WTC11 (cell line): ENCODE data around the gene INAFM2. TPM values are rescaled to one million over a fixed set of nuclear protein-coding genes. Genes with fewer than 3 reads are reported as not detected.
A peak's percentile ranks its signal among the peaks of the same experiment; 100 is the strongest.

Experiments
- ATAC-seq: fragments of 200-7000 bp; cut with Tn5 transposase; 2 replicates; pipeline ENCODE4 v1.10.0; 2021; ENCODE audit warnings: mild to moderate bottlenecking, moderate library complexity
- CTCF ChIA-PET: fragments of 300-600 bp; sonication (Branson Sonifier 250); formaldehyde crosslinking; loops from one replicate; lab custom pipeline; 2021; ENCODE audit warnings: antibody characterized with exemption; lab: Charles Lee
- POLR2A ChIA-PET: fragments of 350-600 bp; sonication (Branson Sonifier 250); formaldehyde crosslinking; loops from one replicate; lab custom pipeline; 2021; ENCODE audit warnings: antibody characterized with exemption; lab: Charles Lee
- DNase-seq: peaks from one replicate; pipeline ENCODE4 v3.0.0; 2021; ENCODE audit warnings: low spot score
- H3K27ac Mint-ChIP-seq: 2 replicates; pipeline ENCODE4 v1.8.0; 2021; ENCODE audit warnings: mixed read lengths
- H3K27me3 Mint-ChIP-seq: 2 replicates; pipeline ENCODE4 v1.8.0; 2021; ENCODE audit warnings: low read depth, mild to moderate bottlenecking, moderate library complexity, mixed read lengths
- H3K36me3 Mint-ChIP-seq: 2 replicates; pipeline ENCODE4 v1.8.0; 2021; ENCODE audit warnings: mixed read lengths
- H3K4me1 Mint-ChIP-seq: 2 replicates; pipeline ENCODE4 v1.8.0; 2022; ENCODE audit warnings: mixed read lengths
- H3K4me3 Mint-ChIP-seq: 2 replicates; pipeline ENCODE4 v1.8.0; 2021; ENCODE audit warnings: mild to moderate bottlenecking, moderate library complexity, mixed read lengths
- H3K9me3 Mint-ChIP-seq: 2 replicates; pipeline ENCODE4 v1.8.0; 2021; ENCODE audit warnings: mixed read lengths
- CBFB ChIP-seq: sonication (generic); formaldehyde crosslinking; IDR thresholded peaks from 2 replicates; pipeline ENCODE4 v1.8.1; 2022; ENCODE audit warnings: mild to moderate bottlenecking, low read depth, missing genetic modification reagents
- CTCF ChIP-seq: fragments of 200-600 bp; IDR thresholded peaks from 2 replicates; pipeline ENCODE4 v1.8.0; 2022; ENCODE audit warnings: antibody characterized with exemption
- GTF2I ChIP-seq: fragments of 250-450 bp; sonication (Bioruptor Pico); conservative IDR thresholded peaks from 2 replicates; pipeline ENCODE4 v1.4.0; 2021; ENCODE audit warnings: mild to moderate bottlenecking
- IRF1 ChIP-seq: sonication (generic); formaldehyde crosslinking; IDR thresholded peaks from 2 replicates; pipeline ENCODE4 v1.8.0; 2023; ENCODE audit warnings: missing genetic modification reagents
- JAZF1 ChIP-seq: fragments of 250-450 bp; sonication (Bioruptor Pico); IDR thresholded peaks from 2 replicates; pipeline ENCODE4 v1.9.0; 2021; ENCODE audit warnings: moderate library complexity, mild to moderate bottlenecking, inconsistent platforms
- MAX ChIP-seq: sonication (generic); formaldehyde crosslinking; IDR thresholded peaks from 2 replicates; pipeline ENCODE4 v1.8.0; 2022; ENCODE audit warnings: mild to moderate bottlenecking, missing genetic modification reagents
- NR3C1 ChIP-seq: sonication (generic); formaldehyde crosslinking; conservative IDR thresholded peaks from 2 replicates; pipeline ENCODE4 v1.8.1; 2023; ENCODE audit warnings: low read depth, mild to moderate bottlenecking, missing genetic modification reagents
- OVOL2 ChIP-seq: fragments of 250-450 bp; sonication (Bioruptor Pico); IDR thresholded peaks from 2 replicates; pipeline ENCODE4 v1.9.0; 2021; ENCODE audit warnings: mild to moderate bottlenecking, borderline replicate concordance
- RELA ChIP-seq: sonication (generic); formaldehyde crosslinking; IDR thresholded peaks from 2 replicates; pipeline ENCODE4 v1.8.1; 2022; ENCODE audit warnings: missing genetic modification reagents, mild to moderate bottlenecking, borderline replicate concordance
- ZNF232 ChIP-seq: sonication (generic); formaldehyde crosslinking; IDR thresholded peaks from 2 replicates; pipeline ENCODE4 v1.8.0; 2022; ENCODE audit warnings: mild to moderate bottlenecking, missing genetic modification reagents
- ZNF423 ChIP-seq: fragments of 250-450 bp; sonication (Bioruptor Pico); IDR thresholded peaks from 2 replicates; pipeline ENCODE4 v2.1.2; 2022; ENCODE audit warnings: mild to moderate bottlenecking, moderate library complexity
- ZNF532 ChIP-seq: fragments of 250-450 bp; sonication (Bioruptor Pico); IDR thresholded peaks from 2 replicates; pipeline ENCODE4 v1.9.0; 2021; ENCODE audit warnings: mild to moderate bottlenecking, borderline replicate concordance
- total RNA-seq: library from RNA; stranded (reverse); gene quantifications from 3 replicates; pipeline ENCODE4 v1.2.3, GENCODE V29; 2021
- TF ChIP-seq, protein P1 (sequence below): sonication (generic); formaldehyde crosslinking; IDR thresholded peaks from 2 replicates; pipeline ENCODE4 v1.8.0; 2022; ENCODE audit warnings: missing genetic modification reagents

INAFM2 gene
- total RNA-seq, 1 experiment from 2014 or later, result 34.2 TPM

GRCh38 chr15:40338041-40338657, 14.7 kb downstream of the INAFM2 start:
- Mint-ChIP-seq H3K27ac (no peak overlapping the region), H3K27me3 (peaks cover 5% of the 10 kb centered on the region), H3K36me3 (no peaks in the 10 kb centered on the region), H3K9me3 (no peaks in the 10 kb centered on the region), H3K4me1 (peaks cover 42% of the 10 kb centered on the region), H3K4me3 (0 out of 2 replicates have a peak overlapping the region, but pooled peaks have one; percentile 27)
- TF ChIP-seq GTF2I (CRISPR knock-in tag), result no peak
- peak; percentile 26; the same call in 1 of the 2 replicates for TF ChIP-seq MAX (CRISPR knock-in tag)
- TF ChIP-seq, protein P1, sequence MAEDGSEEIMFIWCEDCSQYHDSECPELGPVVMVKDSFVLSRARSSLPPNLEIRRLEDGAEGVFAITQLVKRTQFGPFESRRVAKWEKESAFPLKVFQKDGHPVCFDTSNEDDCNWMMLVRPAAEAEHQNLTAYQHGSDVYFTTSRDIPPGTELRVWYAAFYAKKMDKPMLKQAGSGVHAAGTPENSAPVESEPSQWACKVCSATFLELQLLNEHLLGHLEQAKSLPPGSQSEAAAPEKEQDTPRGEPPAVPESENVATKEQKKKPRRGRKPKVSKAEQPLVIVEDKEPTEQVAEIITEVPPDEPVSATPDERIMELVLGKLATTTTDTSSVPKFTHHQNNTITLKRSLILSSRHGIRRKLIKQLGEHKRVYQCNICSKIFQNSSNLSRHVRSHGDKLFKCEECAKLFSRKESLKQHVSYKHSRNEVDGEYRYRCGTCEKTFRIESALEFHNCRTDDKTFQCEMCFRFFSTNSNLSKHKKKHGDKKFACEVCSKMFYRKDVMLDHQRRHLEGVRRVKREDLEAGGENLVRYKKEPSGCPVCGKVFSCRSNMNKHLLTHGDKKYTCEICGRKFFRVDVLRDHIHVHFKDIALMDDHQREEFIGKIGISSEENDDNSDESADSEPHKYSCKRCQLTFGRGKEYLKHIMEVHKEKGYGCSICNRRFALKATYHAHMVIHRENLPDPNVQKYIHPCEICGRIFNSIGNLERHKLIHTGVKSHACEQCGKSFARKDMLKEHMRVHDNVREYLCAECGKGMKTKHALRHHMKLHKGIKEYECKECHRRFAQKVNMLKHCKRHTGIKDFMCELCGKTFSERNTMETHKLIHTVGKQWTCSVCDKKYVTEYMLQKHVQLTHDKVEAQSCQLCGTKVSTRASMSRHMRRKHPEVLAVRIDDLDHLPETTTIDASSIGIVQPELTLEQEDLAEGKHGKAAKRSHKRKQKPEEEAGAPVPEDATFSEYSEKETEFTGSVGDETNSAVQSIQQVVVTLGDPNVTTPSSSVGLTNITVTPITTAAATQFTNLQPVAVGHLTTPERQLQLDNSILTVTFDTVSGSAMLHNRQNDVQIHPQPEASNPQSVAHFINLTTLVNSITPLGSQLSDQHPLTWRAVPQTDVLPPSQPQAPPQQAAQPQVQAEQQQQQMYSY, result no peak
- no peak for TF ChIP-seq NR3C1 (CRISPR knock-in tag)
- peak; percentile 87 for TF ChIP-seq CTCF
- no peak for TF ChIP-seq JAZF1 (CRISPR knock-in tag)
- ChIA-PET POLR2A (interaction anchor here (1.6 to 2.8 kb wide), 3 partner anchors 10 to 83 kb away, joined by 6 to 10 read pairs (median 6); partner anchors contain the start of gene INAFM2), CTCF (interaction anchor here (0.6 to 9.6 kb wide), 45 partner anchors 10 to 293 kb away, joined by 3 to 264 read pairs (median 9); partner anchors contain the start of genes BAHD1, DISP2, INAFM2 and IVD)
- ATAC-seq (peak; percentile 82), DNase-seq (peak; percentile 92)

- H3K4me1 Mint-ChIP-seq, result peaks cover 42% of the 10 kb centered on the region
- ATAC-seq, result no peak
These were observed 15.6 kb downstream of the INAFM2 start for GRCh38 chr15:40338921-40339620.

More at GRCh38 chr15:40338921-40339620, 15.6 kb downstream of the INAFM2 start:
- Mint-ChIP-seq H3K27me3 (peaks cover 5% of the 10 kb centered on the region), H3K9me3 (no peaks in the 10 kb centered on the region), H3K36me3 (no peaks in the 10 kb centered on the region), H3K27ac (no peak overlapping the region), H3K4me3 (no peak overlapping the region)
- TF ChIP-seq RELA (CRISPR knock-in tag), result no peak
- TF ChIP-seq OVOL2 (CRISPR knock-in tag), result no peak
- TF ChIP-seq MAX (CRISPR knock-in tag), result no peak
- no peak for TF ChIP-seq ZNF423 (CRISPR knock-in tag)
- no peak for TF ChIP-seq IRF1 (CRISPR knock-in tag)
- TF ChIP-seq ZNF232, result no peak
- no peak for TF ChIP-seq ZNF532
- TF ChIP-seq CBFB (CRISPR knock-in tag), result no peak
- ChIA-PET POLR2A (interaction anchor here (1.3 to 1.8 kb wide), 3 partner anchors 16 to 83 kb away, joined by 3 to 6 read pairs (median 4); partner anchors contain the start of gene INAFM2), CTCF (interaction anchor here (1.1 to 9.6 kb wide), 32 partner anchors 11 to 160 kb away, joined by 3 to 264 read pairs (median 14); partner anchors contain the start of genes ANKRD63, BAHD1, DISP2 and INAFM2)
- DNase-seq, result no peak
